Ishikawa (cell line): ENCODE results near the gene CAB39.

Experiments used
- CEBPB ChIP-seq: IDR thresholded peaks from 2 replicates; pipeline ENCODE4 v1.6.1; 2012
- CREB1 ChIP-seq: IDR thresholded peaks from 2 replicates; pipeline ENCODE4 v1.6.1; 2012; ENCODE audit warnings: low read depth
- EGR1 ChIP-seq: IDR thresholded peaks from 2 replicates; pipeline ENCODE4 v1.6.1; 2012
- EP300 ChIP-seq: IDR thresholded peaks from 2 replicates; pipeline ENCODE4 v1.6.1; 2012; ENCODE audit warnings: borderline replicate concordance
- FOXM1 ChIP-seq: IDR thresholded peaks from 2 replicates; pipeline ENCODE4 v1.6.1; 2012; ENCODE audit warnings: low read depth, borderline replicate concordance
- NFIC ChIP-seq: IDR thresholded peaks from 2 replicates; pipeline ENCODE4 v1.6.1; 2012
- RAD21 ChIP-seq: IDR thresholded peaks from 2 replicates; pipeline ENCODE4 v1.6.1; 2012; ENCODE audit warnings: low read depth
- TAF1 ChIP-seq: IDR thresholded peaks from 2 replicates; pipeline ENCODE4 v1.6.1; 2012; ENCODE audit warnings: low read depth, mild to moderate bottlenecking
- TCF12 ChIP-seq: IDR thresholded peaks from 2 replicates; pipeline ENCODE4 v1.6.1; 2012; ENCODE audit warnings: low read depth
- TEAD4 ChIP-seq: IDR thresholded peaks from 2 replicates; pipeline ENCODE4 v1.6.1; 2012
- USF1 ChIP-seq: IDR thresholded peaks from 2 replicates; pipeline ENCODE4 v1.6.1; 2012
- YY1 ChIP-seq: IDR thresholded peaks from 2 replicates; pipeline ENCODE4 v1.6.1; 2012; ENCODE audit warnings: low read depth
- ZBTB7A ChIP-seq: IDR thresholded peaks from 2 replicates; pipeline ENCODE4 v1.6.1; 2012; ENCODE audit warnings: low read depth
- TF ChIP-seq, protein P1 (sequence below): IDR thresholded peaks from 2 replicates; pipeline ENCODE4 v1.6.1; 2012
- TF ChIP-seq, protein P2 (sequence below): IDR thresholded peaks from 2 replicates; pipeline ENCODE4 v1.6.1; 2012; ENCODE audit warnings: low read depth, mild to moderate bottlenecking

CAB39 gene

GRCh38 chr2:230829293-230829692, 116.7 kb downstream of the CAB39 start:
- no peak for TF ChIP-seq TCF12
- no peak for TF ChIP-seq TAF1

DNA sequence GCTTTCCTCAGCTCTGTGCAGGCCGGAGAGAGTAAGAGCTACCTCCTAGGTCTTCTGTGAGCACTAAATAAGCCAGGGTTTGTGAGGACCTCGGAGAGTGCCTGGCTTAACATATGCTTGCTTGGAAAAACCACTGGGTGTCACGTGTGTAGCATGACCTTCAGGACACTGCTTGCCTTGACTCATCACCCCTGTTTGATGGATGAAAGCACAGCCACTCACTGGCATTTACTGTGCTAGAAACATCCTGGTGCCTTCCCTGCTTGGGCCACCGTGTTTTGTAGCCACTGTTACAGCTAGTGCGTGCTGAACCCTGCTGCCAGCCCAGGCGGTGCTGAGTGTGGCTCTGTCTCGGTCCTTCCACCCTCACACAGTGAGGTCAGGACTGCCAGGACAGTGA, 117.3 kb downstream of the CAB39 start:
- TF ChIP-seq NFIC (no peak), CREB1 (no peak)

- TF ChIP-seq, protein P1, sequence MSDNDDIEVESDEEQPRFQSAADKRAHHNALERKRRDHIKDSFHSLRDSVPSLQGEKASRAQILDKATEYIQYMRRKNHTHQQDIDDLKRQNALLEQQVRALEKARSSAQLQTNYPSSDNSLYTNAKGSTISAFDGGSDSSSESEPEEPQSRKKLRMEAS: no peak
- TF ChIP-seq, protein P2, sequence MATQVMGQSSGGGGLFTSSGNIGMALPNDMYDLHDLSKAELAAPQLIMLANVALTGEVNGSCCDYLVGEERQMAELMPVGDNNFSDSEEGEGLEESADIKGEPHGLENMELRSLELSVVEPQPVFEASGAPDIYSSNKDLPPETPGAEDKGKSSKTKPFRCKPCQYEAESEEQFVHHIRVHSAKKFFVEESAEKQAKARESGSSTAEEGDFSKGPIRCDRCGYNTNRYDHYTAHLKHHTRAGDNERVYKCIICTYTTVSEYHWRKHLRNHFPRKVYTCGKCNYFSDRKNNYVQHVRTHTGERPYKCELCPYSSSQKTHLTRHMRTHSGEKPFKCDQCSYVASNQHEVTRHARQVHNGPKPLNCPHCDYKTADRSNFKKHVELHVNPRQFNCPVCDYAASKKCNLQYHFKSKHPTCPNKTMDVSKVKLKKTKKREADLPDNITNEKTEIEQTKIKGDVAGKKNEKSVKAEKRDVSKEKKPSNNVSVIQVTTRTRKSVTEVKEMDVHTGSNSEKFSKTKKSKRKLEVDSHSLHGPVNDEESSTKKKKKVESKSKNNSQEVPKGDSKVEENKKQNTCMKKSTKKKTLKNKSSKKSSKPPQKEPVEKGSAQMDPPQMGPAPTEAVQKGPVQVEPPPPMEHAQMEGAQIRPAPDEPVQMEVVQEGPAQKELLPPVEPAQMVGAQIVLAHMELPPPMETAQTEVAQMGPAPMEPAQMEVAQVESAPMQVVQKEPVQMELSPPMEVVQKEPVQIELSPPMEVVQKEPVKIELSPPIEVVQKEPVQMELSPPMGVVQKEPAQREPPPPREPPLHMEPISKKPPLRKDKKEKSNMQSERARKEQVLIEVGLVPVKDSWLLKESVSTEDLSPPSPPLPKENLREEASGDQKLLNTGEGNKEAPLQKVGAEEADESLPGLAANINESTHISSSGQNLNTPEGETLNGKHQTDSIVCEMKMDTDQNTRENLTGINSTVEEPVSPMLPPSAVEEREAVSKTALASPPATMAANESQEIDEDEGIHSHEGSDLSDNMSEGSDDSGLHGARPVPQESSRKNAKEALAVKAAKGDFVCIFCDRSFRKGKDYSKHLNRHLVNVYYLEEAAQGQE: no peak
- TF ChIP-seq CEBPB (no peak), USF1 (no peak), YY1 (no peak), EP300 (no peak), FOXM1 (no peak), NFIC (no peak), TAF1 (no peak), CREB1 (no peak), RAD21 (no peak), EGR1 (no peak)
These were observed 117.8 kb downstream of the CAB39 start for GRCh38 chr2:230830428-230830827.

- TF ChIP-seq ZBTB7A: no peak
- TF ChIP-seq EP300: no peak
- no peak for TF ChIP-seq YY1
- TF ChIP-seq, protein P1: no peak
- no peak for TF ChIP-seq TEAD4
- TF ChIP-seq RAD21: no peak
- TF ChIP-seq USF1: no peak
- no peak for TF ChIP-seq NFIC
- no peak for TF ChIP-seq CREB1
- TF ChIP-seq, protein P2: no peak
- TF ChIP-seq FOXM1: no peak
- no peak for TF ChIP-seq EGR1
- TF ChIP-seq CEBPB: no peak
- no peak for TF ChIP-seq TCF12
- no peak for TF ChIP-seq TAF1
These were observed 127.7 kb downstream of the CAB39 start for GRCh38 chr2:230840301-230840700.

- TF ChIP-seq, protein P2: no peak
- TF ChIP-seq NFIC: no peak
- TF ChIP-seq FOXM1: no peak
- TF ChIP-seq RAD21: no peak
- TF ChIP-seq, protein P1: no peak
- no peak for TF ChIP-seq EGR1
- TF ChIP-seq TEAD4: no peak
These were observed 129.8 kb downstream of the CAB39 start for GRCh38 chr2:230842473-230842872.
